ENCODE results near the gene PCDHGA3. TPM values are rescaled to one million over a fixed set of nuclear protein-coding genes. Genes with fewer than 3 reads are reported as not detected.

PCDHGA3 gene
- total RNA-seq, 3 donors from 2014 or later, result 0.24 to 2.2 (median 0.43) TPM

- no peak for TF ChIP-seq CTCF (IDR thresholded peaks at IDR 0.05)
- Histone ChIP-seq H3K9me3 (peaks cover 68% of the 10 kb centered on the region), H3K4me3 (no peak overlapping the region), H3K36me3 (ENCODE audit: low read depth) (no peaks in the 10 kb centered on the region), H3K4me1 (ENCODE audit: low read depth) (no peaks in the 10 kb centered on the region)
- DNase-seq (no peak), ATAC-seq (no peak)
- intact Hi-C loops (cut with DNase I, micrococcal nuclease), result no loop called here
These were observed 19.1 kb downstream of the PCDHGA3 start for GRCh38 chr5:141362719-141363118.

DNA sequence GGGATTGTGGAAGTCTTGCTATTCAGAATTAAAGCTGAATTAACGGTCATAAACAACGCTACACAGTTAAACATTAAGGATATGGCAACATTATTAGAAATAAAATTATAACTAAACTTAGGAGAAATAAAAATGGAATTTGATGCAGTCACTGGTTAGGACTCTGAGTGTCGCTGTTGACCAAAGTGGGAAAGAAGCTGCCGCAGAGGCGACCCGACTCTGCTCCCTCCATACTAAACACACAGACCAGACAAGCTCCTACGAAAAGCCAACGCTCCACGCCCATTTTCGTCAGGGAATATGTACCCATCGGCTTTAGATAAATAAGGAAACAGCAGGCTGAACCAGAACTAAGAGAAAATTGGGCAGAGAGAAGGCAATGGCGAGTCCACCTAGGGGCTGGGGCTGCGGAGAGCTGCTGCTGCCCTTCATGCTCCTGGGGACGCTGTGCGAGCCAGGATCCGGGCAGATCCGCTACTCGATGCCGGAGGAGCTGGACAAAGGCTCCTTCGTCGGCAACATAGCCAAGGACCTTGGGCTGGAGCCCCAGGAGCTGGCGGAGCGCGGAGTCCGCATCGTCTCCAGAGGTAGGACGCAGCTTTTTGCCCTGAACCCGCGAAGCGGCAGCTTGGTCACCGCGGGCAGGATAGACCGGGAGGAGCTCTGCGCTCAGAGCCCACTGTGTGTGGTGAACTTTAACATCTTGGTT is 20.5 kb downstream of the PCDHGA3 start, which contains the start of gene PCDHGA5:
PCDHGA5 (plus strand) TSS at position 211 of the 709 bp plus-strand sequence; CDS start at position 380, 169 bp downstream.
- Histone ChIP-seq H3K4me1 (ENCODE audit: low read depth) (no peaks in the 10 kb centered on the region), H3K4me3 (no peak within 1 kb of the TSS), H3K36me3 (ENCODE audit: low read depth) (no peaks in the 10 kb centered on the region), H3K9me3 (peaks cover 72% of the 10 kb centered on the region)
- ATAC-seq, result no peak
- no peak for TF ChIP-seq CTCF (IDR thresholded peaks at IDR 0.05)
- intact Hi-C loops (cut with DNase I, micrococcal nuclease), result no loop called here
- no peak for DNase-seq

GRCh38 chr5:141366016-141366896 is 22.6 kb downstream of the PCDHGA3 start:
- DNase-seq (no peak), ATAC-seq (no peak)
- Histone ChIP-seq H3K36me3 (ENCODE audit: low read depth) (no peaks in the 10 kb centered on the region), H3K9me3 (peaks cover 72% of the 10 kb centered on the region), H3K4me3 (no peak overlapping the region), H3K4me1 (ENCODE audit: low read depth) (no peaks in the 10 kb centered on the region)
- intact Hi-C loops (cut with DNase I, micrococcal nuclease), result no loop called here
- TF ChIP-seq CTCF (IDR thresholded peaks at IDR 0.05), result no peak

DNA sequence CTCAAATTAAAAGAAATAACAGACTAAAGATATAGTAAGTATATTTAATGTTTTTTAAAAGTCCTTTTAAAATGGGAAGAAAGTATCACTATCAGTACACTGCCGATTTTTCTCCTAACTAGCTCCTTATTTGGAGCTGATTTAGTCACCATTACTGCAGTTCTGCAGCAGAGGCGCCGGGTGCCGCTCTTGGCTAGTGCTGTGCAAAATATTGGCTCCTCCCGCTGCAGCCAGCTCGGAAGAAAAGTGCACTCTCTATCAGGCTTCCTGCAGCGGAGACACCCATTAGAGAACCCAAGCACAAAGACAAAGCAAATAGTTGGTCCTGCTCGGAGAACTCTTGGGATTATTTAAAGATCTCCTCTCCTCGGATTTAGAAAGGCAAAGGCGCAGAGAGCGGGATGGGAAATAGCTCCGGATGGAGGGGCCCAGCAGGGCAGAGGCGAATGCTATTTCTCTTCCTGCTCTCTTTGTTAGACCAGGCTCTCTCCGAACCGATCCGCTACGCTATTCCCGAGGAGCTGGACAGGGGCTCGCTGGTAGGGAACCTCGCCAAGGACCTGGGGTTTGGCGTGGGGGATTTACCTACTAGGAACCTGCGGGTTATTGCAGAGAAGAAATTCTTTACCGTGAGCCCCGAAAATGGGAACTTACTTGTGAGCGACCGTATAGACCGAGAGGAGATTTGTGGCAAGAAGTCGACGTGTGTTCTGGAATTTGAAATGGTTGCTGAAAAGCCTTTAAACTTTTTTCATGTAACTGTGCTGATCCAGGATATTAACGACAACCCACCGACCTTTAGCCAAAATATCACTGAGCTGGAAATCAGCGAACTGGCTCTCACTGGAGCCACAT is 26.6 kb downstream of the PCDHGA3 start, which contains the start of gene PCDHGB3:
PCDHGB3 (plus strand) TSS at position 249 of the 855 bp plus-strand sequence; CDS start at position 402, 153 bp downstream.
- peaks cover 85% of the 10 kb centered on the region for H3K9me3 ChIP-seq
- TF ChIP-seq CTCF (IDR thresholded peaks at IDR 0.05), result no peak
- no peaks in the 10 kb centered on the region for H3K36me3 ChIP-seq (ENCODE audit: low read depth)
- H3K4me3 ChIP-seq, result no peak within 1 kb of the TSS
- DNase-seq, result peak in 2 of 3 donors; percentile 29 to 46
- intact Hi-C loops (cut with DNase I, micrococcal nuclease), result no loop called here
- peak; percentile 75 for ATAC-seq
- no peaks in the 10 kb centered on the region for H3K4me1 ChIP-seq (ENCODE audit: low read depth)
